Measurements from ENCODE around the gene XCR1.

- TF ChIP-seq CTCF (IDR thresholded peaks at IDR 0.05) (no peak), POLR2A (IDR thresholded peaks at IDR 0.05) (no peak)
These were observed 59.6 kb downstream of the XCR1 start for GRCh38 chr3:45967724-45968123.
